H1 (cell line): ENCODE data around the gene ODAPH. TPM values are rescaled to one million over a fixed set of nuclear protein-coding genes. Genes with fewer than 3 reads are reported as not detected.

Experiments used
- CTCF ChIA-PET: fragments of 300-600 bp; sonication (Branson Sonifier 250); formaldehyde crosslinking; loops from one replicate; lab custom pipeline; 2021; ENCODE audit not compliant: partially characterized antibody; lab: Charles Lee
- POLR2A ChIA-PET: fragments of 300-600 bp; sonication (Branson Sonifier 250); formaldehyde crosslinking; loops from one replicate; lab custom pipeline; 2021; ENCODE audit warnings: inconsistent platforms; ENCODE audit not compliant: partially characterized antibody; lab: Charles Lee
- DNase-seq, 2 experiments: peaks; one replicate each; pipeline versions ENCODE4 v3.0.0 to v3.0.0-alpha.2; 2010 to 2022; ENCODE audit warnings: low spot score in 2 of 2, low read depth in 1 of 2, mixed read lengths in 1 of 2
- FAIRE-seq: peaks from 2 replicates; lab custom pipeline; 2011; peaks lifted over from hg19 to GRCh38; lab: Jason Lieb, UNC
- H2AFZ ChIP-seq: 2 replicates; pipeline ENCODE4 v1.8.1; 2012; ENCODE audit warnings: low read length, inconsistent platforms
- H2AK5ac ChIP-seq: 2 replicates; pipeline ENCODE4 v1.6.1; 2013; ENCODE audit warnings: low read depth, low read length
- H2BK120ac ChIP-seq: replicated peaks from 2 replicates; pipeline ENCODE3; 2013; ENCODE audit warnings: low read depth, low read length, inconsistent platforms
- H2BK12ac ChIP-seq: 2 replicates; pipeline ENCODE4 v1.6.1; 2013; ENCODE audit warnings: low read depth, low read length
- H2BK15ac ChIP-seq: 2 replicates; pipeline ENCODE4 v1.6.1; 2013; ENCODE audit warnings: low read length
- H2BK20ac ChIP-seq: 2 replicates; pipeline ENCODE4 v1.6.1; 2013; ENCODE audit warnings: low read length
- H2BK5ac ChIP-seq: 2 replicates; pipeline ENCODE4 v1.6.1; 2013; ENCODE audit warnings: low read depth, low read length
- H3K14ac ChIP-seq: 2 replicates; pipeline ENCODE4 v1.6.1; 2013; ENCODE audit warnings: inconsistent platforms; ENCODE audit not compliant: insufficient read length
- H3K18ac ChIP-seq: 2 replicates; pipeline ENCODE4 v1.6.1; 2013; ENCODE audit warnings: low read length; ENCODE audit errors: extremely low read depth
- H3K23ac ChIP-seq: 2 replicates; pipeline ENCODE4 v1.6.1; 2013; ENCODE audit warnings: inconsistent platforms; ENCODE audit not compliant: insufficient read length
- H3K23me2 ChIP-seq: 2 replicates; pipeline ENCODE4 v1.6.1; 2013; ENCODE audit warnings: low read depth, low read length
- H3K27ac ChIP-seq: 2 replicates; pipeline ENCODE4 v1.6.1; 2011; ENCODE audit warnings: low read depth, low read length, inconsistent platforms
- H3K27me3 ChIP-seq, 4 experiments: replicated peaks in 1 of 4; 1 replicate in 1 of 4; 2 replicates in 3 of 4; pipeline versions ENCODE4 v1.6.1 to v1.8.1; 2011 to 2013; ENCODE audit warnings: low read length in 3 of 4, mild to moderate bottlenecking in 3 of 4, inconsistent platforms in 2 of 4, mixed read lengths in 2 of 4, moderate library complexity in 1 of 4; ENCODE audit not compliant: control insufficient read depth in 3 of 4, insufficient read depth in 3 of 4; ENCODE audit errors: extremely low read depth in 1 of 4
- H3K36me3 ChIP-seq, 4 experiments: 2 replicates each; pipeline versions ENCODE4 v1.6.1 to v1.8.1; 2011 to 2013; ENCODE audit warnings: mild to moderate bottlenecking in 4 of 4, low read length in 3 of 4, moderate library complexity in 2 of 4, control low read depth in 1 of 4, inconsistent platforms in 1 of 4; ENCODE audit not compliant: insufficient read depth in 4 of 4, control insufficient read depth in 2 of 4
- H3K4ac ChIP-seq: replicated peaks from 2 replicates; pipeline ENCODE3; 2013; ENCODE audit warnings: low read length, low read depth, mixed read lengths, inconsistent platforms; ENCODE audit not compliant: insufficient read length
- H3K4me1 ChIP-seq, 4 experiments: replicated peaks in 1 of 4; 1 replicate in 1 of 4; 2 replicates in 3 of 4; pipeline versions ENCODE4 v1.6.1 to v1.8.1; 2011 to 2013; ENCODE audit warnings: low read length in 3 of 4, inconsistent platforms in 2 of 4, mixed read lengths in 1 of 4; ENCODE audit not compliant: insufficient read depth in 4 of 4, control insufficient read depth in 3 of 4
- H3K4me2 ChIP-seq, 2 experiments: 2 replicates each; pipeline versions ENCODE4 v1.6.1 to v1.8.1; 2011 to 2013; ENCODE audit warnings: low read depth in 2 of 2, low read length in 2 of 2, control low read depth in 1 of 2, inconsistent platforms in 1 of 2, mild to moderate bottlenecking in 1 of 2; ENCODE audit not compliant: insufficient read depth in 1 of 2
- H3K4me3 ChIP-seq, 4 experiments: fragments of 200-600, 300-600 bp in 1 of 4; sonication (generic), shearing (Covaris generic), sonication (Bioruptor Twin) in 1 of 4; 2 replicates each; pipeline versions ENCODE4 v1.5.1 to v1.8.1; 2011 to 2016; ENCODE audit warnings: low read length in 4 of 4, low read depth in 3 of 4, control low read depth in 2 of 4, inconsistent platforms in 2 of 4, mild to moderate bottlenecking in 2 of 4, mixed read lengths in 1 of 4, moderate library complexity in 1 of 4; ENCODE audit not compliant: insufficient read depth in 2 of 4; ENCODE audit errors: extremely low read depth in 1 of 4
- H3K56ac ChIP-seq: replicated peaks from 2 replicates; pipeline ENCODE3; 2013; ENCODE audit warnings: low read depth, mild to moderate bottlenecking, mixed read lengths, low read length, inconsistent platforms; ENCODE audit not compliant: insufficient read length
- H3K79me1 ChIP-seq: 2 replicates; pipeline ENCODE4 v1.6.1; 2013; ENCODE audit warnings: low read depth, low read length, control low read depth
- H3K79me2 ChIP-seq, 2 experiments: 2 replicates each; pipeline versions ENCODE4 v1.6.1 to v1.8.1; 2012 to 2013; ENCODE audit warnings: low read length in 2 of 2, mild to moderate bottlenecking in 2 of 2, inconsistent platforms in 1 of 2; ENCODE audit not compliant: insufficient read depth in 2 of 2, control insufficient read depth in 1 of 2
- H3K9ac ChIP-seq, 4 experiments: replicated peaks in 1 of 4; 1 replicate in 1 of 4; 2 replicates in 3 of 4; pipeline versions ENCODE4 v1.6.1 to v1.8.1; 2011 to 2013; ENCODE audit warnings: low read depth in 3 of 4, low read length in 3 of 4, control low read depth in 2 of 4, mild to moderate bottlenecking in 2 of 4, moderate library complexity in 2 of 4, inconsistent platforms in 1 of 4; ENCODE audit errors: extremely low read depth in 1 of 4
- H3K9me3 ChIP-seq, 2 experiments: 2 replicates each; pipeline versions ENCODE4 v1.6.1 to v1.8.1; 2012 to 2013; ENCODE audit warnings: mild to moderate bottlenecking in 2 of 2, moderate library complexity in 2 of 2, control low read depth in 1 of 2, inconsistent platforms in 1 of 2, low read depth in 1 of 2, low read length in 1 of 2, mixed read lengths in 1 of 2; ENCODE audit not compliant: insufficient read depth in 2 of 2
- H4K20me1 ChIP-seq, 2 experiments: replicated peaks in 1 of 2; 2 replicates each; pipeline versions ENCODE3 to v1.8.1; 2011 to 2013; ENCODE audit warnings: inconsistent platforms in 2 of 2, low read length in 2 of 2, mild to moderate bottlenecking in 1 of 2; ENCODE audit not compliant: insufficient read depth in 2 of 2, control insufficient read depth in 1 of 2
- H4K5ac ChIP-seq: 2 replicates; pipeline ENCODE4 v1.6.1; 2013; ENCODE audit warnings: low read length, low read depth, mixed read lengths, inconsistent platforms; ENCODE audit not compliant: insufficient read length
- H4K8ac ChIP-seq: 2 replicates; pipeline ENCODE4 v1.8.0; 2013; ENCODE audit warnings: mild to moderate bottlenecking, moderate library complexity, low read length, inconsistent platforms; ENCODE audit not compliant: insufficient read depth; ENCODE audit errors: extremely low read depth
- H4K91ac ChIP-seq: replicated peaks from 2 replicates; pipeline ENCODE3; 2013; ENCODE audit warnings: low read length, mixed read lengths, inconsistent platforms; ENCODE audit not compliant: insufficient read length
- ASH2L ChIP-seq: fragments of 200-600, 300-600 bp; sonication (generic); IDR thresholded peaks from one replicate; pipeline ENCODE4 v1.7.1; 2017; ENCODE audit warnings: low read length
- E2F6 ChIP-seq: IDR thresholded peaks from 2 replicates; pipeline ENCODE4 v1.6.1; 2012; ENCODE audit warnings: inconsistent platforms
- POU5F1 ChIP-seq: IDR thresholded peaks from 2 replicates; pipeline ENCODE4 v1.6.1; 2011; ENCODE audit warnings: low read depth, mild to moderate bottlenecking, low read length, moderate library complexity
- RAD21 ChIP-seq, 2 experiments: IDR thresholded peaks in 1 of 2; conservative IDR thresholded peaks in 1 of 2; 2 replicates each; pipeline ENCODE4 v1.6.1; 2011; ENCODE audit warnings: low read depth in 2 of 2, low read length in 2 of 2, improper control_type of control experiment in 1 of 2, inconsistent platforms in 1 of 2, mild to moderate bottlenecking in 1 of 2, moderate library complexity in 1 of 2
- TAF7 ChIP-seq: optimal IDR thresholded peaks from 2 replicates; pipeline ENCODE3; 2011; ENCODE audit warnings: low read depth, mild to moderate bottlenecking, inconsistent platforms, low read length, moderate library complexity, borderline replicate concordance
- WGBS, 2 experiments: shearing (Covaris generic) in 1 of 2; methylation state at CpG; one replicate each; pipeline versions ENCODE4 v1.1.6 to v1.1.7; 2013 to 2015; ENCODE audit warnings: low lambda C conversion rate in 2 of 2, mixed read lengths in 2 of 2, inconsistent platforms in 1 of 2, low coverage in 1 of 2, missing lambda C conversion rate in 1 of 2; ENCODE audit not compliant: insufficient replicate concordance in 2 of 2, insufficient coverage in 1 of 2, insufficient read length in 1 of 2; ENCODE audit errors: extremely low coverage in 1 of 2, missing lambda C conversion rate in 1 of 2; 5-methylcytosine and 5-hydroxymethylcytosine counted together
- polyA plus RNA-seq, 7 experiments: library from polyadenylated mRNA; depleted of rRNA in 3 of 7; stranded (reverse) in 5 of 7; unstranded in 2 of 7; fragments of >200 nt in 5 of 7; fragments of 200-250 nt in 2 of 7; gene quantifications; 1 replicate in 5 of 7; 2 replicates in 1 of 7; 4 replicates in 1 of 7; pipeline versions ENCODE4 v1.2.1 to v1.2.3, GENCODE V29; 2011 to 2013; ENCODE audit warnings: missing spikeins in 2 of 7, mixed read lengths in 2 of 7
- total RNA-seq: library from RNA; stranded (reverse); fragmentation: NEBNext Ultra II Directional; extraction: Animal tissue kit (Norgen Biotek cat#: 25700); gene quantifications from 2 replicates; pipeline ENCODE4 v1.2.1, GENCODE V29; 2021

Gene ODAPH
- total and polyA plus RNA-seq, 2 of the 8 experiments (the other 6 are each of a cell fraction or from before 2014, with no cell fraction given) = not detected

- Histone ChIP-seq H2BK20ac (no peak overlapping the region), H3K79me1 (no peaks in the 10 kb centered on the region), H4K5ac (no peak overlapping the region), H2AFZ (no peak overlapping the region), H2BK120ac (no peak overlapping the region), H3K9ac (no peak overlapping the region)
- no peak for TF ChIP-seq TAF7
- TF ChIP-seq RAD21 (IDR thresholded peaks at IDR 0.05 in 1 of 2, conservative IDR thresholded peaks at IDR 0.05 in 1 of 2; ENCODE audit: low read depth in 2 of 2, low read length in 2 of 2) = no peak
- TF ChIP-seq POU5F1 = no peak
- no peak for TF ChIP-seq E2F6
- no peak for TF ChIP-seq ASH2L
- TF ChIP-seq, all 59 proteins: peak for 0
- Histone ChIP-seq H2BK5ac (no peak overlapping the region), H3K9me3 (no peaks in the 10 kb centered on the region), H3K4ac (no peak overlapping the region), H3K56ac (no peak overlapping the region), H2BK15ac (no peak overlapping the region), H3K36me3 (no peaks in the 10 kb centered on the region), H2AK5ac (no peak overlapping the region), H4K8ac (no peak overlapping the region), H3K23me2 (no peaks in the 10 kb centered on the region), H3K79me2 (no peaks in the 10 kb centered on the region), H3K27me3 (no peaks in the 10 kb centered on the region), H3K4me2 (no peak overlapping the region), H3K14ac (no peak overlapping the region), H3K27ac (no peak overlapping the region), H3K18ac (no peak overlapping the region), H3K23ac (no peak overlapping the region), H4K20me1 (no peaks in the 10 kb centered on the region), H2BK12ac (no peak overlapping the region), H4K91ac (no peak overlapping the region), H3K4me1 (no peaks in the 10 kb centered on the region), H3K4me3 (no peak overlapping the region)
- POLR2A ChIA-PET = no interaction called here
- no peak for FAIRE-seq
- CTCF ChIA-PET = no interaction called here
- 93% methylated on average over 4 of the region's 4 CpGs; no CpG with 5 or more reads in 1 of the 2 experiments for WGBS, 2 experiments
- DNase-seq = no peak
Observed at GRCh38 chr4:75605928-75606327, 50.1 kb downstream of the ODAPH start.
